Suppressor macrophage treated with lipopolysaccharide for 1 hour (primary cell): Measurements from ENCODE around the gene RXFP2.

Experiments
- DNase-seq, 3 donors: peaks; one replicate each; pipeline ENCODE4 v3.0.0-alpha.2; 2020 to 2022

The RXFP2 gene

DNA sequence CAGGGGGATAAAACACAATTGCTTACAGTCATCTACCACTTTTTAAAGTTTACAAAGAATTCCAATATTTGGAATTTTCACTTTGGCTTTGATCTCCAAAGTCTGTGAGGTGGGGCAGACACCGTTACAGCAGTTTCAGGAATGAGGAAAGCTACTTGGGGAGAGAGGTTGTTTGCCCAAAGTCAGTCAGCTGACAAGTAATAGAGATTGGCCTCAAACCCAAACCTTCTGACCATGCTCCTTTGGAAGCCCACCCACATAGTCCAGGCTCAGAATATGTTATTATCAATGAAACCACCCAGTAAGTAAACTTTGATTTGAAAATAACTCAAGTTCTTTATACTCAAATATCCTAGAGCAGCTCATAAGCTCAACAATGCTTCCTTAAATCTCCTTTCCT lies 29.0 kb downstream of the RXFP2 start:
- DNase-seq = no peak

DNA sequence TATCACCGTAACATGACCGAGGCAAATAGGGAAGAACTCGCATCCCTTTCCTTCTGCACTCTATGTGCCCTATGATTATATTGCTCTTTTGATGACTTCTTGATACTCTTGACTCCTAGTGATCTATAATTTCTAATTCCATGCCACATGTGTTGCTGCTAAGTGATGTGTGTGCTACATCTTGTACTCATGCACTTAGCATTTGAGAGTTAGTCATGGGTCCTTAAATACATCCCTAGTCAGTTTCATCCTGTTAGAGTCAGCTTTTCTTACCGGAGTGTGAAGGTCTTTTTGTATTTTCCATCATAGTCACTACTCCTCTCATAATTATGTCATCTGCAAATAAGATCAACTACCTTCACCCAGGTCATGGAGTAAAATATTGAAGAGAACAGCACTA lies 30.2 kb downstream of the RXFP2 start:
- no peak for DNase-seq

GRCh38 chr13:31772231-31772630 lies 32.9 kb downstream of the RXFP2 start:
- DNase-seq = no peak

DNA sequence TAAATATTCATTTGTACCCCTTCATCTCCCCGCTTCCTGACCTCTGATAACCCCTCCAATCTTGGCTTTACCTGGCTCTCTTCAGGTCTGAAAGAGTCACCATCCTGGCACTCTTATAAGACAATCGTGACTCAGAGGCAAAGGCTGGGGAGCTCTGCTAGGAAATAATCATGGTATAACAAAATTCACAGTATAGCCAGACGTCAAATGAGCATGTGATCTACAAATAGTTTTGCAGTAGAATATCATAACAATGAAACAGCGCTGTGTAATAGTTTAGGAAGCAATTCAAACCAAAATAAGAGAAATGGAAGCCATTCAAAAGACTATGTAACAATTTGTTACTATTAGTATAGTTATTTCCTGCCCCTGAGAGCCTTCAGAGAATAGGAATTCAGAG lies 34.2 kb downstream of the RXFP2 start:
- DNase-seq = no peak

GRCh38 chr13:31774186-31774750 lies 34.9 kb downstream of the RXFP2 start:
- DNase-seq = peak in 1 of 3 donors; percentile 29

- no peak for DNase-seq
These were observed 35.8 kb downstream of the RXFP2 start for GRCh38 chr13:31775148-31775547.

GRCh38 chr13:31775686-31776085 lies 36.4 kb downstream of the RXFP2 start:
- DNase-seq = no peak

- DNase-seq = no peak
These were observed 41.7 kb downstream of the RXFP2 start for GRCh38 chr13:31781064-31781463.

DNA sequence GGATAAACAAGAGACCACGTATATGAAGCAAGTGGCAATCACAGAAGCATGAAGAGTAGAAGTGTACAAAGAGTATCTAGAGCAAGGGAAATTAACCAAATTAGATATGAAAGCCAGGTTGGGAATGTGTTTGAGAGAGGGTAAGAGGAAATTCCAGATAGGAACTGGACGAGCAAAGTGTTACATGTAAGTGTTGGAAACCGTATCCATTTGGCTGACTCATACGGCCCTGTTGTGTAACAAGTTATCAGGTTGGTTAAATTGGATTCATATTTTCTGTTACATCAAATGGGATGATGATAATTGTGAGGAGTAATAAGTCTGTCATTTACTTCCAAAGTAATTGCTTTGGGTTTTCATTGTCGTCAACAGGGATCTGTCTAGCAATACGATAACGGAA lies 46.7 kb downstream of the RXFP2 start:
- DNase-seq = peak in 2 of 3 donors; percentile 5 to 10

GRCh38 chr13:31790992-31791391 lies 51.7 kb downstream of the RXFP2 start:
- DNase-seq = no peak

- no peak for DNase-seq
These were observed 53.9 kb downstream of the RXFP2 start for GRCh38 chr13:31793246-31793645.

DNA sequence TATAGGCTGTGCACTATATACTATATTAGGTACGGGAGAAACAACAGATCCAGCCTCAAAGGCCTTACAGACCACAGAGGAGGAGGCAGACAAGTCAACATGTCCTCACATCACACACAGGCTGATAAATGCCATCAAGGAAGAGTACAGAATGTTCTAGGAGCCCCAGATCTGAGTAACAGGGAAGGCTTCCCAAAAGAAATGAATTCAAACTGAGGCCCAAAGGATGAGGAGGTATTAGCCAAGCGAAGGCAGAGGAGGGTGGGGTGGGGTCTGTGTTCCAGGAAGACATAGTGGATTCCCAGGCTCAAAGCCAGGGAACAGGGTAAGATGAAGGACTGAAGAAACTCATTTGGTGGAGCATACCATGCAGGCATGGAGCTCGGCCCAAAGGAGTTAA lies 55.1 kb downstream of the RXFP2 start:
- DNase-seq = no peak

GRCh38 chr13:31797154-31797775 lies 57.9 kb downstream of the RXFP2 start:
- peak; percentile 18 to 37 (median 25) for DNase-seq

- peak; percentile 41 to 50 (median 48) for DNase-seq
These were observed 58.9 kb downstream of the RXFP2 start for GRCh38 chr13:31798189-31798588.

- no peak for DNase-seq
These were observed 61.8 kb downstream of the RXFP2 start for GRCh38 chr13:31801088-31801487.

GRCh38 chr13:31803311-31803710 lies 64.0 kb downstream of the RXFP2 start:
- DNase-seq = peak; percentile 24 to 52 (median 47)

DNA sequence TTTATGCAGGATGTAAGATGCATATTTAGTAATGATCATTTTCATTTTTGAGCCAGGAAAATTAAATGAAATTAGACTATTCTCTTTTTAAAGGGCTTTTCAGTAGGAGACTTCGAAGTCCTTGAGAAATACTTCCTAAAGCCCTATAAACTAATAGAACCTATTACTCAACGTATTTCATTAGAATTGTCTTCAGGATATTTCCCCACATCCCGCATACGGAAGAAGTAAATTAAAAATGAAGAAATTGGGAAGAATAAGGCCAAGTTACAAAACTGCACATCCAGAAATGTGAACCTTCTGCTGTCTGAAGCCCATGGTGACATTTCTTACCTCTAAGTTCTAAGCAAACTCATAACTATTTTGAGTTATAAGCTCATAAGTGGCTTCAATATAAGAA lies 66.5 kb downstream of the RXFP2 start:
- peak in 2 of 3 donors; percentile 36 to 37 for DNase-seq

DNA sequence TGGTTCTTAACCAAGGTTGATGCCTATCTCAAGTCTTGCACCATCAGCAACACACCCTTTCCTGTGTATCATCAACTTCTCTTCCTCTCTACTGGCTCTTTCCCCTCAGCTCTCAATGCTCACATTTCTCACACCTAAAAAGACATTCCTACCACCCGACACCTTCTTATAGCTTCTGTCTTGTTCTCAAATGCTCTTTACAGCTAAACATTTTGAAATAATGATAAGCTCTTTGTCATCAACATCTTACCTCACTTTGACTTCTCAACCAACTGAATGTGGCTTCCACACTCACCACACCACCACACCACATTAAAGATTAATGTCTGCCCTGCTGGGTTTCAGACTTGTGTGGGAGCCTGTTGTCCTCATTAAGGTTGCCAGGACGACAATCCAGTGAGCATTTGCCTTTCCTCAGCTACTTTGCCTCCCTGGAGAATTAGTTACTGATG lies 67.8 kb downstream of the RXFP2 start:
- peak in 2 of 3 donors; percentile 18 to 24 for DNase-seq

GRCh38 chr13:31814536-31814935 lies 75.2 kb downstream of the RXFP2 start:
- DNase-seq = peak in 2 of 3 donors; percentile 37 to 40

DNA sequence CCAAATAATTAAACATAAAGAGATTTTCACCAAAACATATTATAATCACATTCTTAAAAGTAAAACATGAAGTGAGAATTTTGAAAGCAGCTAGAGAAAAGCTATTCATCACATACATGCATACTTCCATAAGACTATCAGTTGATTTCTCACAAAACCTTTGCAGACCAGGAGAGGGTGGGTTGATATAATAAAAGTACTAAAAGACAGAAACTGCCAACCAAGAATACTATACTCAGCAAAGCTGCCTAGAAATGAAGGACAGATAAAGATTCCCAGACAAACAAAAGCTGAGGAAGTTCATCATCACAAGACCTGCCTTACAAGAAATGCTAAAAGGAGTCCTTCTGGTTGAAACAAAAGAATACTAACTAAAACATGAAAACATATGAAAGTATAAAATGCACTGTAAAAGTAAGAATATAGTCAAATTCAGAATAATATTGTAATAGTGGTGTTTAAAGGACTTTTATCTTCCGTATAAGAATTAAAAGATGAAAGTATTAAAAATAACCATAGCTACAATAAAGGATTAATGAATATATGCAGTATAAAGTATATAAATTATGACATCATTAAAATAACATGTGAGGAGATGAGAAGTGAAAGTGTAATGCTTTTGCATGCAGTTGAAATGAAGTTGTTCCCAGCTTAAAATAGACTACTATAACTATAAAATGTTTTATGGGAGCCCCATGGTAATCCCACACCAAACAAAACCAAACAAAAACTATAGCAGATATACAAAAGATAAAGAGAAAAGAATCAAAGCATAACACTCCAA lies 76.2 kb downstream of the RXFP2 start:
- no peak for DNase-seq

GRCh38 chr13:31818236-31818635 lies 78.9 kb downstream of the RXFP2 start:
- DNase-seq = no peak

DNA sequence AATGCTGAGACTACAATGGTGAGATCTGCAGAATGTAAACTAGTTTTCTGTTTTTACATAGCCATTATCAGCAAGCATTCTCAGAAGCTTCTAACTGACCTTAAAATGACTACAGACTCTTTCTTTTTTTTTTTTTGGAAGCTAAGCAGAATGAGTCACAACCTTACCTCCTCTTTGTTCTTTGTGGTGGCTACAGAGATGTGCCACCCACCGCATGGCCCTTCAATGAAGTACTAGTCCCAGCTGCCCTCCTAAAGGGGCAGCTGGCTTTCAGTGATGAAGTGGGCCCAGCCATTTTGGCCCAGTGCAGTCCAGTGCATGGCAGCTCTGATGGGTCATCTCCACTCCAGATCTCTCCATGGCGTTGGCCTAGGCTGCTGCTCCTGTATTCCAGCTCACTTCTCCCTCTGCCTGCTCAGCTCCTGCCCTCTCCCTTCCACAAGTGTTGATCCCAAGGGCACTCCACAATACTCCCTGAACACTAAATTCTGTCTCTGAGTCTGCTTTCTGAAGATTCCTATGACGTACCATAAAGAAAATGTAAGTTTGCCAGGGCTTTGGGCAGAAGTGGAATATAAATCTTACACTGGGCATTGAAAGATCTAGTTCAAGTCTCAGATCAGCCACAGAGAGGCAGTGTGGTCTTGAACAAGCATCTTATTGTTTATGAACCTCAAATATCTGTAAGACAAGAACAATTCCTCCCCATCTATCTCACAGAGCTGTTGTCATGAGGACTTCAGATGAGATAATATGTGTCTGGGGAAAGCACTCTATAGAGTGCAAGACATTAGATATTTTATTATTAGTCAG lies 85.6 kb downstream of the RXFP2 start:
- DNase-seq = peak; percentile 37 to 53 (median 39)

DNA sequence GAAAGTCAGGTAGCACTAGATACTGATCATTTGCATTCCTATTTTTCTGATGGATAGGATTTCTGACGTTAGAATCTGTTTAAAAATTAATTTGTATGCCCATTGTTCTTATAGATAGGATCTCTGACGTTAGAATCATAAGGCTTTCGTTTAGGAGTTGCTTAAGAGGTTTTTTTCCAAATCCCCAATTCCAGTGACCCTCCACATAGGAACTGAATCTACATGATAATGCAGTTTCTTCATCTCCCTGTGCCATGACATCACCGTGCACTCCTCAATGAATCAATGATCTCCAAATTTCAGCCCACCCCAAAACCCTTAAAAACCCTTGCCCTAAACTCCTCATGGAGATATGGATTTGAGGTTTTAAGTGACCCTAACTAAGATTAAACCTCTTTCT lies 87.2 kb downstream of the RXFP2 start:
- peak; percentile 31 to 49 (median 35) for DNase-seq
